HG03039 (cell line): ENCODE data around the gene NCSTN.

Experiments used
- ATAC-seq: cut with Tn5 transposase; IDR thresholded peaks from one replicate; pipeline ENCODE4 v1.9.1; 2021; ENCODE audit warnings: mild to moderate bottlenecking, moderate library complexity; ENCODE audit not compliant: unreplicated experiment

Gene NCSTN

GRCh38 chr1:160346958-160347357 lies 3.8 kb downstream of the NCSTN start:
- ATAC-seq = no peak

DNA sequence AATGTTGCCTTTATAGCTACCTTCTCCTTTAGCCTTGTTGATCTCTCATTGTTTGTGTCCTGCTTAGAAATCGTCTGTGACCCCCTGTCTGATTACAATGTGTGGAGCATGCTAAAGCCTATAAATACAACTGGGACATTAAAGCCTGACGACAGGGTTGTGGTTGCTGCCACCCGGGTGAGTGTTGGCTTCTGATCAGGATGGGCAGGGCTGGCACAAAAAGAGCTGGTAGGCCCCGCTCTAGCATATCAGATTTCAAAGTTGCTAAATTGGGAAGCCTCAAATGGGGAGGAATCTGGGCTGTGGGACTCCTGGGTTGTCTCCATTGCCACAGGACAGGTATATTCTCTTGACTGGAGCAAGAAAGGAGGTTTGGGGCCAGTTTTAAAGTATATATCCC lies 8.4 kb downstream of the NCSTN start:
- ATAC-seq = no peak

- ATAC-seq = no peak
These were observed 9.4 kb downstream of the NCSTN start for GRCh38 chr1:160352555-160352954.

GRCh38 chr1:160353223-160353622 lies 10.0 kb downstream of the NCSTN start:
- no peak for ATAC-seq

DNA sequence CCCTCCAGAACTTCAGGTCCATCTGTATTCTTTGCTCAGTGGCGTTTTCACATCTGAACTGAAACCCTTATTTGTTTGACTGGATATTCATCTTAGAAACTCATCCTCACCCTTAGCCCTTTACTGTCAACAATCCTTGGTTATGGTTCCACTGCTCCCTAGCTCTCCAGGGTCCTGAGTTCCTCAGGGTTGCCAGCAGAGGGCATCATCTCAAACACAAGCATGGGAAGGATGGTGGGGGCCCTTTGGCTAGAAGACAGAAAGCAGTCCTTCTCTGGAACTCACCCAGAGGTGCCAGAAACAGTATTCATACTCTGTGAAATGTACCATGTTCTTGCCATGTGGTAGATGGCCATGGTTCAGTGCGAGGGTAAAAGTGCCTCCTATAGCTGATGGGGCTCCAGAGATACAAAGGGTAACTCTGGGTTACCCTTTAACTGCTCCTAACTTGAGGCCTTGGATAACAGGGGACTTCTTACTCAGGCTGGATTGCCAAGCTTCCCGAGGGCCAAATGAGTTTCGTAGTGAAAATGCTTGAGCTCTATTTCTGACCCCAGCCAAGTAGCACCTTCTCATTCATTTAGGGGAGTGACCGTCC lies 11.3 kb downstream of the NCSTN start:
- ATAC-seq = no peak

DNA sequence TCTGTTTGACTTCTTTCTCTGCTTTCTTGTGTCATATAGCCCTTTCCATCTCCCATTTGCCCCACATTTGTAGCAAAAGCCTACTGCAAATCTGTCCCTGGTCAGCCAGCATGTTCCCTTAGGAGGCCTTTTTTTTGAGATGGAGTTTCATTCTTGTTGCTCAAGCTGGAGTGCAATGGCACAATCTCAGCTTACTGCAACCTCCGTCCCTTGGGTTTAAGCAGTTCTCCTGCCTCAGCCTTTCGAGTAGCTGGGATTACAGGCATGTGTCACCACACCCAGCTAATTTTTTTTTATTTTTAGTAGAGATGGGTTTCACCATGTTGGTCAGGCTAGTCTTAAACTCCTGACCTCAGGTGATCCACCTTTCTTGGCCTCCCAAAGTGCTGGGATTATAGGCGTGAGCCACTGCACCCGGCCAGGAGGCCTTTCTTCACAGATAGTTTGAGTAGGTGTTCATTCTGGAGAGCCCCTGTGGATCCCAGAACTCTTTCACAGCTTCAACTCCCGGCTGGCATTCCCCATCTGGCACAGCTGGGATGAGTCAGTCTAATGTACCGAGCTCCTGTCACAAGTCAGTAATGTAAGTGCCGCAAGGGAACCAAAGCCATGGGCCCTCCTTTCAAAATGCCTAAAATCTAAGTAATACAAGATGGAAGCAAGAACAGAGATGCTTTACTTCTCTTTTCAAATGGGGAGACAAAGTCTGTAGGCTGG lies 14.3 kb downstream of the NCSTN start:
- no peak for ATAC-seq

DNA sequence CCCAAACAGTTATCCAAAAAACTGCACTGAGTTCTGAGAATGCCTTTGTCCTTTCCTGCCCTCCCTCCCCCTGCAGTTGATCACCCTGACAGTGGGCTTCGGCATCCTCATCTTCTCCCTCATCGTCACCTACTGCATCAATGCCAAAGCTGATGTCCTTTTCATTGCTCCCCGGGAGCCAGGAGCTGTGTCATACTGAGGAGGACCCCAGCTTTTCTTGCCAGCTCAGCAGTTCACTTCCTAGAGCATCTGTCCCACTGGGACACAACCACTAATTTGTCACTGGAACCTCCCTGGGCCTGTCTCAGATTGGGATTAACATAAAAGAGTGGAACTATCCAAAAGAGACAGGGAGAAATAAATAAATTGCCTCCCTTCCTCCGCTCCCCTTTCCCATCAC lies 14.9 kb downstream of the NCSTN start:
- ATAC-seq = no peak

DNA sequence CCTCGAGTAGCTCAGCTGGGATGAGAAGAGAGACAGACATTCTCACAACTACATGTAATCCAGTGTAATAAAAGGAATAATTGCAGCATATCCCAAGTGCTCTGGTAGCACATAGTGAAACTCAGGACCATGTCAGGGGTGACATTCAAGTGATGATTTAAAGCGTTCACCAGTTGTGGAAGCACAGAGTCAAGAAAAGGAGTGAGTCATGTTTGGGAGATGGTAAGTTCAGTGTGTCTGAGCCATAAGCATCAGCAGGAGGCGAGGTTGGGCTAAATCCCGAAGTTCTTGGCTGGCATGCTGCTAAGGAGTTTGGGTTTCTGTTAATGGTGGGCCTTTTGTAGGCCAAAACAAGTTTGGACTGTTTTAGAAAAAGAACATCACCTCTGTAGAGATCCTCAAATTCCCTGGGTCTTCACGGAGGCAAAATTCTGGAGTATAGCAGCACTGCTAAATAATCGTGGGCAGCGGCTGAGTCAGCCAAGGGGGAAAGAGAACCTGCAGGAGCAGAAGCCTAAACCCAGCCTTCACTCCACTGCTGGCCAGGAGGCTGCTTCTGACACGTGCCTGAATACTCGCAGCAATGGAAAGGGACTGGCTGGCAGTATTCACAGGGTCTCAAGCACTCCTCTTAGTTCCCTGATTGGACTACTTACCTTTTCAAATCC lies 16.5 kb downstream of the NCSTN start:
- ATAC-seq = no peak

GRCh38 chr1:160360227-160360695 lies 17.1 kb downstream of the NCSTN start:
- ATAC-seq = no peak

GRCh38 chr1:160361199-160361598 lies 18.0 kb downstream of the NCSTN start:
- ATAC-seq = no peak

DNA sequence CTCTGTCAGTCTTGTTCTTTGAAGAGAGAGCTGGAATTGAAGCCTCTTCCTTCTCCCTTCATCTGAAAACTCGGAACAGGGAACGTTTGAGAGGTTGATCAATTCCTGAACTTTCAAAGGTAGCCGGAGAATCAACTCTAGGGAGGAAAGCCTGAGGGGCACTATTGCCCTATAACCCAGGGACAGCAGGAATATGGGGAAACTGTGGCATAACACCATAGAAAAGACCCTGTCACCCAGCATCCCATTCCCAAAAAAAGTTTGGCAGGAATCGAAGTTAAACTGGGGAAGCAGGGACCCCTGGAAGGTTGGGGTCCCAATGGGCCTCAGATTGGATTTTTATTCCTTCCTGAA lies 18.6 kb downstream of the NCSTN start:
- ATAC-seq = no peak

DNA sequence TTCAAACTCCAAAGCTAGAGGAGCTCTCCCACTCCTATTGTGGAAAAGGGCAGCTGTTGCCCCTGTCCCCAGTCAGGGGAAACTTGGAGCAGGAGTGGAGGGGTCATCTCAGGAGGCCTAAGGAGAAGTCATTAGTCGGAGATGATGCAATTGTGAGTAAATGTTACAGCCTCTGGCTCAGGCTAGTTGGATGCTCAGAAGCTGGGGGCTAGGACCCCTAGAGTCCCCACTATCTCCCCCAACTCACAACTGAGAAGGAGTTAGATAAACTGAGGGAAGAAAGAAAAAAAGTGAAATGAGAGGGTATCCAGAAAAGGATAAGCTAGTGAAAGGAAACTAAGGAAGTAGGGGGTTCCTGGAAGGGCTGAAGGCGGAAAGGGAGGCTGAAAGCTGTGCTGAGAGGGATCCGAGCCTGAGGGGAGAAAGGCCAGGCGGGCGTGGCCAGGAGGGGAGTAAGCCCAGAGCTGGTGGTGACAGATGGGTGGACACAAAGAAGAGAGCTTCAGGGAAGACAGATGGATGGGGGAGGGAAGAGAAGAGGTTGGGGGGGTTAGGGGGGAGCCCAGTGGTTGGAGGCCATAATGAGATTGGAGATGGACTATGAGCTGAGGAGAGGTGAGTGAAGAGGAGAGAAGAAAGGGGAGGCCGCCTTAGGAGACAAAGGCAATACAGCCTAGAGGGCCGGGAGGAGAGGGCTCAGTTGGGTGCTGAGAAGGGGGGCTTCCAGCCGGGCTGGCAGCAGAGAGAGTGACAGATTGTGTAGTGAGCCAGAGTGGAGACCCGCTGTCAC lies 19.2 kb downstream of the NCSTN start:
- no peak for ATAC-seq

DNA sequence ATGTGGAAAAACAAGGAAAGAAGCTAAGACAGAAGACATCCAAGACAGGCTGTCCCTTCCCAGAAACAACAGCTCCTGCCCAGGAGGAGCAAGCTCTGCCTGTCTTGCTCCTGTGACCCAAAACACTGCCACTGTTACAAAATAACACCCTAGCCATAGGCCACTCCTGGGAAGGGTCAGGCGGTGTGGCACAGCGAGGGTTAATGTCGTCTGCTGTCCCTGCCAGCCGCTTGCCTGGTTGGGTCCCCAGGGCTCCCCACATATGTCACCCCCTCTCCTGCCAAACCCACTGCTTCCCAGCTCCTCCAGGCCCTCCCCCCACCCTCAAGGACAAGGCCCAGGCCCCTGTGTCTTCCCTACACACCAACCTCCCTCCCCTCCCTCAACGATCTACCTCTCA lies 19.8 kb downstream of the NCSTN start:
- ATAC-seq = no peak

DNA sequence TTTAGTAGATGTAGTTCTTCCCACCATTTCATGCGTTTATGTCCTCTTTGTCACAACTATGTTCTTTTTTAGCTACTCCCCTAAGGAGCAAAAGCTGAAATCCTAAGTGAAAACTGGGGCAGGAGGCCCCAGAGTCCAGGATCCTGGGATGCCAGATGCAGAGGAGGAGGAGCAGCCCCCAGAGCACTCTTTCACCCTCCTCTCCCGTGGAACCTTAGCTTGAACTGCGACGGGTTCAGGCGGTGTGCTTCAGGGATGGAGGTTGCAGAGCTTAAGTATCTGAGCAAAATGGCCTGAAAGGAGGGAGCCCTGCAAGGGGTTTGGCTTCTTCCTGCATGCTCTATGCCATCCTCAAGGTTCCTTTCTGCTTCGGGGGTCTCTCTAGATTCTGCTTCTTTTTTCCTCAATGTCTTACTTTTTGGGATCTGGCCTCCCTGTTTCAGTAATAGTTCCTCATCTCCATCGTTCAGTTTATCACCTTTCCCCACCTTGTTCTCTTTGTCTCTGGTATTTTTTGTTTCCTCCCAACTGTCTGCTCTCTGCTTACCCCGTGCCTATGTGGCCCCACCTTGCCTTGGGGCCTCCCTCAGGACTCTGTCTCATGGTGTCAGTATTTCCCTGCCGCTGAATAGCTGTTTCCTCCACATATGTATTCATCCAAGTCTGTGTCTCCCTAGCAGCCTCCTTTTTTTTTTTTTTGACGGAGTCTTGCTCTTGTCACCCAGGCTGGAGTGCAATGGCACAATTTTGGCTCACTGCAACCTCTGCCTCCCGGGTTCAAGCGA lies 21.0 kb downstream of the NCSTN start:
- ATAC-seq = no peak

- no peak for ATAC-seq
These were observed 22.1 kb downstream of the NCSTN start for GRCh38 chr1:160365325-160365724.

DNA sequence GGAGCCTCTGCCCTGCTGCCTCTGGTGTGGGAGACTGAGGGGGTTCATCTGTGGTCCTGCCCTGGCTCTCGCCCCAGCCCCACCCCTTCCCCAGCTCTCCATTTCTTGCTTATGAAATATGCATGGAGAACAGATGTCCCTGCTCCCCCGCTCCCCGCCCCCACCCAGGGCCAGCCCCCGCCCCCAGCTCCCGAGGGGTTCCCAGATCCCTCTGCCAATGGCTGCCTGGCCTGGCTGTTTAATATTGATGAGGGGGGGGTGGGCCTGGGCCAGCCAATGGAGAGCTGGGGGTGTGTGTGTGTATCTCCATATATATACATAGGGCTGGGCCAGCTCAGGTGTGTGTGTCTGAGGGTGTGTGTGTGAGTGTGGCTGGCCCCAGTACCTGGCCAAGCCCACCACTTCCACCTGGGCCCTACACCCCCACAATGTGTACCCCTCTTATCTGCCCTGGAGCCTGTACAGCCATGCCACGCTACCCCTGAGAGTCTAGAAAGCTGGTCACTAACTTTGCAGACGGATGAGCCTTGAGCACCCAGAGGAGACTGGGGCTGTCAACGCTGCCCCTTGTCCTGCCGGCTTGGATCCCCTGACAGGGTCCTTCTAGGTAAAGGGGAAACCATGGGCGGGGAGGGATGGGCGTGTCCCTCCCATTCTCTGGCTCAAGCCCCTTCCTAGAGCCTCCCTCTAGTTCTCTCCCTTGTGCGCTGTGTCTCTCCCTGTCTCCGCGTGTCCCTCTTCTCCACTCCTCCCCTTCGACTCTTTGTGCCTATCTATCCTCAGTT lies 23.7 kb downstream of the NCSTN start, which contains the start of gene NHLH1:
TSS of gene NHLH1 (plus strand) at position 341 of the 785 bp plus-strand sequence. CDS start 3,661 bp downstream, outside the sequence.
- ATAC-seq = no peak

DNA sequence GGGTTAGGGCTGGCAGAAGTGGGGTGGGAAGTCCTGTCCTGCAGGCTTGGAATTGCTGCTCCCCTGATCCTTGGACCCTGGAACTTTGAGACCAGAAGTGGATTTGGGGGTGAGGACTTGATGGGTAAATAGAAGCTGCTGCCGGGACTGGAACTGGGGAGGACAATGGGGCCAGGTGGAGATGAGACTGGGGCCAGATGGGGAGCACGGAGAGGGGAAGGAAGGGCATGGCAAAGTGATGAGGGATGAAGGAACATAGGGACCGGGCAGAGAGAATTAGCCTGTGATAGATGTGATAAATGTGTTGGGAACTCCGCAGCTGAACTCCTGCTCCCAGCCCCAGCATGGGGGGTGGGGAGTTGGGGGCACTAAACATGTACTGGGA lies 24.3 kb downstream of the NCSTN start:
- no peak for ATAC-seq

- no peak for ATAC-seq
These were observed 25.0 kb downstream of the NCSTN start for GRCh38 chr1:160367934-160368923.

- no peak for ATAC-seq
These were observed 25.9 kb downstream of the NCSTN start for GRCh38 chr1:160369087-160369486.
